Measurements from ENCODE around the gene PHLPP2.
"Not testable (repeated sequence)": the region's sequence is repeated elsewhere in the genome, so short reads cannot be mapped to it uniquely, and the experiment has no call there.

Gene PHLPP2

GRCh38 chr16:71614956-71615355 is 109.5 kb downstream of the PHLPP2 start:
- not testable (repeated sequence) for DNase-seq

GRCh38 chr16:71610936-71611871 is 113.3 kb downstream of the PHLPP2 start:
- peak; percentile 44 for DNase-seq

GRCh38 chr16:71610447-71610846 is 114.1 kb downstream of the PHLPP2 start:
- no peak for DNase-seq

GRCh38 chr16:71609066-71609465 is 115.4 kb downstream of the PHLPP2 start:
- no peak for DNase-seq

GRCh38 chr16:71600822-71601221 is 123.7 kb downstream of the PHLPP2 start:
- no peak for DNase-seq

- DNase-seq, result not testable (repeated sequence)
Measured at GRCh38 chr16:71598426-71598825, 126.1 kb downstream of the PHLPP2 start.

- DNase-seq, result not testable (repeated sequence)
Measured at GRCh38 chr16:71595340-71595826, 129.1 kb downstream of the PHLPP2 start.
